SW 1271 (cell line): Measurements from ENCODE around the gene AGTPBP1.
"Not testable (repeated sequence)": the region's sequence is repeated elsewhere in the genome, so short reads cannot be mapped to it uniquely, and the experiment has no call there.

Experiments used
- DNase-seq, 2 experiments: peaks; one replicate each; lab custom pipeline; 2025; lab: John Stamatoyannopoulos, UW

AGTPBP1 gene

GRCh38 chr9:85741875-85742596, at the start of gene AGTPBP1:
Gene AGTPBP1 (minus strand): TSS chr9:85741954. CDS start chr9:85712533, 29,421 bp downstream.
- DNase-seq: peak; percentile 60 to 93

- not testable (repeated sequence) for DNase-seq
Observed at GRCh38 chr9:85786116-85786515, 44.4 kb upstream of the AGTPBP1 start.

GRCh38 chr9:85773844-85774243, 32.1 kb upstream of the AGTPBP1 start:
- not testable (repeated sequence) for DNase-seq

- not testable (repeated sequence) for DNase-seq
Observed at GRCh38 chr9:85761802-85762201, 20.0 kb upstream of the AGTPBP1 start.

- not testable (repeated sequence) for DNase-seq
Observed at GRCh38 chr9:85757716-85758115, 16.0 kb upstream of the AGTPBP1 start.

GRCh38 chr9:85756216-85756615, 14.5 kb upstream of the AGTPBP1 start:
- DNase-seq: not testable (repeated sequence)

GRCh38 chr9:85746309-85746708, 4.6 kb upstream of the AGTPBP1 start:
- no peak for DNase-seq

GRCh38 chr9:85745203-85745602, 3.4 kb upstream of the AGTPBP1 start:
- no peak for DNase-seq

- no peak for DNase-seq
Observed at GRCh38 chr9:85744480-85744879, 2.7 kb upstream of the AGTPBP1 start.

GRCh38 chr9:85743275-85744128, 1.7 kb upstream of the AGTPBP1 start:
- DNase-seq: no peak

GRCh38 chr9:85742597-85742936, 813 bp upstream of the AGTPBP1 start:
- no peak for DNase-seq

GRCh38 chr9:85741095-85741874, 469 bp downstream of the AGTPBP1 start:
- DNase-seq: peak in 1 of 2 experiments; percentile 23

- DNase-seq: peak in 1 of 2 experiments; percentile 24
Observed at GRCh38 chr9:85740787-85741094, 1.0 kb downstream of the AGTPBP1 start.

GRCh38 chr9:85738509-85738908, 3.2 kb downstream of the AGTPBP1 start:
- no peak for DNase-seq

GRCh38 chr9:85737671-85738070, 4.1 kb downstream of the AGTPBP1 start:
- DNase-seq: no peak

GRCh38 chr9:85730916-85731630, 10.7 kb downstream of the AGTPBP1 start:
- no peak for DNase-seq

GRCh38 chr9:85729882-85730281, 11.9 kb downstream of the AGTPBP1 start:
- DNase-seq: no peak

GRCh38 chr9:85727500-85727899, 14.3 kb downstream of the AGTPBP1 start:
- no peak for DNase-seq

- DNase-seq: no peak
Observed at GRCh38 chr9:85726737-85727136, 15.0 kb downstream of the AGTPBP1 start.

GRCh38 chr9:85723215-85723614, 18.5 kb downstream of the AGTPBP1 start:
- DNase-seq: no peak

GRCh38 chr9:85719411-85719810, 22.3 kb downstream of the AGTPBP1 start:
- not testable (repeated sequence) for DNase-seq

- not testable (repeated sequence) for DNase-seq
Observed at GRCh38 chr9:85717818-85718217, 23.9 kb downstream of the AGTPBP1 start.
